ENCODE measurements around the gene MAEA.

The MAEA gene

DNA sequence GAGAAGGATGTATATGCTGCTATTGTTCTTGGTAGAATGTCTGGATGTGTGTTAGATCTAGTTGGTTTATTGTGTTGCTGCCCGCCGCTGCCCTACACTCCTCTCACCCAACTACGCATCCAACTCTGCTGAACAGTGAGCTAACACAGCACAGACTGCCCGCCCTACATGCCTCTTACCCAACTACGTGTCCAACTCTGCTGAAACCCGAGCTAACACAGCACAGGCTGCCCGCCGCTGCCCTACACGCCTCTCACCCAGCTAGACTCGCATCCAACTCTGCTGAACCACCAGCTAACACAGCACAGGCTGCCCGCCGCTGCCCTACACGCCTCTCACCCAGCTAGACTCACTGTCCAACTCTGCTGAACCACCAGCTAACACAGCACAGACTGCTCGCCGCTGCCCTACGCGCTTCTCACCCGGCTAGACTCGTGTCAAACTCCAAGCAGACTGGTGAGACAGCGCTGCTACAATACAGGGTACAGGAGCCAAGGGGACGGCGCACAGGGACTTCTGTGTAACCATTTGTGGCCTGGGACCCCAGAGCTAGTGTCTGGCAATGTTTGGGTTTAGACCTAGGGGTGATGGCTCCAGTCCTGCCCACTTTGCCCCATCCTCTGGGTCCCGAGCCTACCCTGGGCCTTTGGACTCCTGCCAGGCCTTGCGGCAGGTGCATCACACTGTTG lies 29.1 kb upstream of the MAEA start:
- no peaks in the 10 kb centered on the region for H3K4me1 ChIP-seq (ENCODE audit: low read length)
- H3K9me3 ChIP-seq (ENCODE audit: insufficient read depth, low read length): peaks cover 7% of the 10 kb centered on the region; the same call in 1 of the 2 replicates
- no peak overlapping the region for H3K27ac ChIP-seq (ENCODE audit: low read length)
- H3K27me3 ChIP-seq (ENCODE audit: low read depth, low read length): no peaks in the 10 kb centered on the region
- no peak overlapping the region for H3K9ac ChIP-seq (ENCODE audit: low read length)
- no peaks in the 10 kb centered on the region for H4K20me1 ChIP-seq (ENCODE audit: insufficient read depth, low read length)
- H3K36me3 ChIP-seq (replicated peaks; ENCODE audit: low read depth, low read length): no peaks in the 10 kb centered on the region
- H3K4me2 ChIP-seq (ENCODE audit: low read length): no peak overlapping the region
- no peaks in the 10 kb centered on the region for H3K79me2 ChIP-seq (ENCODE audit: low read length)
- H3K4me3 ChIP-seq (ENCODE audit: low read length): no peak overlapping the region
- H2AFZ ChIP-seq (ENCODE audit: low read depth, low read length): no peak overlapping the region
- no peak for TF ChIP-seq EZH2phosphoT487 (IDR thresholded peaks at IDR 0.05; ENCODE audit: low read depth)
- TF ChIP-seq, protein P1, sequence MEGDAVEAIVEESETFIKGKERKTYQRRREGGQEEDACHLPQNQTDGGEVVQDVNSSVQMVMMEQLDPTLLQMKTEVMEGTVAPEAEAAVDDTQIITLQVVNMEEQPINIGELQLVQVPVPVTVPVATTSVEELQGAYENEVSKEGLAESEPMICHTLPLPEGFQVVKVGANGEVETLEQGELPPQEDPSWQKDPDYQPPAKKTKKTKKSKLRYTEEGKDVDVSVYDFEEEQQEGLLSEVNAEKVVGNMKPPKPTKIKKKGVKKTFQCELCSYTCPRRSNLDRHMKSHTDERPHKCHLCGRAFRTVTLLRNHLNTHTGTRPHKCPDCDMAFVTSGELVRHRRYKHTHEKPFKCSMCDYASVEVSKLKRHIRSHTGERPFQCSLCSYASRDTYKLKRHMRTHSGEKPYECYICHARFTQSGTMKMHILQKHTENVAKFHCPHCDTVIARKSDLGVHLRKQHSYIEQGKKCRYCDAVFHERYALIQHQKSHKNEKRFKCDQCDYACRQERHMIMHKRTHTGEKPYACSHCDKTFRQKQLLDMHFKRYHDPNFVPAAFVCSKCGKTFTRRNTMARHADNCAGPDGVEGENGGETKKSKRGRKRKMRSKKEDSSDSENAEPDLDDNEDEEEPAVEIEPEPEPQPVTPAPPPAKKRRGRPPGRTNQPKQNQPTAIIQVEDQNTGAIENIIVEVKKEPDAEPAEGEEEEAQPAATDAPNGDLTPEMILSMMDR (IDR thresholded peaks at IDR 0.05; ENCODE audit: low read depth, low read length): no peak

DNA sequence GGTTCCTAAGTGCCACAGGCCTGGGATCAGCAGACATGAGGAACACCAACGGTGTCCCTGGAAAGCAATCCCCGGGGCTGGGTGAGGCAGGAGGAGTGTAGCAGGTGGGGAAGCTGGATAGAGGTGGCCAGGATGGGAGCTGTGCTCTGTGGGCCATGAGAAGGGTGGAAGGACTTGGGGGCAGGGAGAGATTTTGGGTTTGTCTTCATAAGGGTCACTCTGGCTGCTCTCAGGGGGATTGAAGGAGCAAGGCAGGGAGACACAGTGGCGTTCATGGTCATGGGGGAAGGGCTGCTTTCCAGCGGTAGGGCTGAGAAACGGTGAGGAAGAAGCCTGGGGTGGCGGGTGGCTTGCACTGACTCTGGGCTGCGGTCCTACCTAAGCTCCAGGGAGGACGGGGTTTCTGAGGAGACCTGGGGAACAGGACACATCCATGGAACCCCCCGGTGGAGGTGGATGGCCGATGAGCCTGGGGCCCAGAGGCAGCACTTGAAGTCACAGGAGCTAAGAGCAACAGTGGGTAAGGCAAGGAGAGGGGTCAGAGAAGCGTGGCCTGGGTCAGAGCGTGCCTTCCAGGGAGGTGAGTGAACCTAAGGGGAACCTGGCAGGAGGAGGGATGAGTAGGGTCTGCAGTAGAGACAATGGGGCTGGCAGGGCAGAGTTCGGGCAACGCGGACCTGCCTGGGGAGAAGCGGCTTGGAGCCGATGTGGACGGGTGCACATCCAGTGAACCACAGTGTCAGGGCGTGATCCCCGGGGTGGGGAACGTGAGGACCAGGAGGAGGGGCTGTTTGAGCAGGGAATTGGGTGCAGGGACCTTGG lies 28.4 kb upstream of the MAEA start:
- TF ChIP-seq EZH2phosphoT487 (IDR thresholded peaks at IDR 0.05; ENCODE audit: low read depth): no peak
- TF ChIP-seq, protein P1 (IDR thresholded peaks at IDR 0.05; ENCODE audit: low read depth, low read length): no peak
- no peak overlapping the region for H3K4me2 ChIP-seq (ENCODE audit: low read length)
- no peaks in the 10 kb centered on the region for H3K79me2 ChIP-seq (ENCODE audit: low read length)
- H4K20me1 ChIP-seq (ENCODE audit: insufficient read depth, low read length): no peaks in the 10 kb centered on the region
- H3K27ac ChIP-seq (ENCODE audit: low read length): no peak overlapping the region
- H3K4me1 ChIP-seq (ENCODE audit: low read length): no peaks in the 10 kb centered on the region
- H3K9ac ChIP-seq (ENCODE audit: low read length): no peak overlapping the region
- H3K4me3 ChIP-seq (ENCODE audit: low read length): no peak overlapping the region
- peaks cover 7% of the 10 kb centered on the region; the same call in 1 of the 2 replicates for H3K9me3 ChIP-seq (ENCODE audit: insufficient read depth, low read length)
- H3K36me3 ChIP-seq (replicated peaks; ENCODE audit: low read depth, low read length): no peaks in the 10 kb centered on the region
- H3K27me3 ChIP-seq (ENCODE audit: low read depth, low read length): no peaks in the 10 kb centered on the region
- no peak overlapping the region for H2AFZ ChIP-seq (ENCODE audit: low read depth, low read length)

DNA sequence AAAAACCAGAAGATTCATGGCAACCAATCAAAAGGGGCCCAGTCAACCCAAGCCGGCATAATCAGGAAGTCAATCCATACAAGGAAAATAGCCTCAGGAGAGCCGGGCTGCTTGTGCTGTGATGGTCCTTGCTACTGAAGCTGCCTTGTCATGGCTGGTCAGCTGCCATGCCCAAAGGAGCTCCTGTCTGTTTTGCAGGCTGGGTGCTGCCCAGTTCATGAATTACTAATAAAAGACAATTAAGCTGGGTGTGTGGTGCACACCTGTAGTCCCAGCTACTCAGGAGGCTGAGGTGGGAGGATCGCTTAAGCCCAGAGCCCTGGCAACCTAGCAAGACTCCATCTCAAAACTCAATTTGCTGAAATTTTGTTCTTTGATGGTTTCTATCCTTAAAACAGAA lies 24.7 kb upstream of the MAEA start:
- Histone ChIP-seq H3K9ac (ENCODE audit: low read length) (no peak overlapping the region), H3K79me2 (ENCODE audit: low read length) (no peaks in the 10 kb centered on the region), H3K9me3 (ENCODE audit: insufficient read depth, low read length) (peaks cover 4% of the 10 kb centered on the region; the same call in 1 of the 2 replicates), H3K4me2 (ENCODE audit: low read length) (no peak overlapping the region), H3K36me3 (replicated peaks; ENCODE audit: low read depth, low read length) (no peaks in the 10 kb centered on the region), H3K4me1 (ENCODE audit: low read length) (peaks cover 7% of the 10 kb centered on the region), H3K27me3 (ENCODE audit: low read depth, low read length) (peaks cover 4% of the 10 kb centered on the region), H3K4me3 (ENCODE audit: low read length) (no peak overlapping the region), H3K27ac (ENCODE audit: low read length) (no peak overlapping the region), H4K20me1 (ENCODE audit: insufficient read depth, low read length) (no peaks in the 10 kb centered on the region), H2AFZ (ENCODE audit: low read depth, low read length) (no peak overlapping the region)
- TF ChIP-seq, protein P1 (IDR thresholded peaks at IDR 0.05; ENCODE audit: low read depth, low read length): no peak
- no peak for TF ChIP-seq EZH2phosphoT487 (IDR thresholded peaks at IDR 0.05; ENCODE audit: low read depth)

DNA sequence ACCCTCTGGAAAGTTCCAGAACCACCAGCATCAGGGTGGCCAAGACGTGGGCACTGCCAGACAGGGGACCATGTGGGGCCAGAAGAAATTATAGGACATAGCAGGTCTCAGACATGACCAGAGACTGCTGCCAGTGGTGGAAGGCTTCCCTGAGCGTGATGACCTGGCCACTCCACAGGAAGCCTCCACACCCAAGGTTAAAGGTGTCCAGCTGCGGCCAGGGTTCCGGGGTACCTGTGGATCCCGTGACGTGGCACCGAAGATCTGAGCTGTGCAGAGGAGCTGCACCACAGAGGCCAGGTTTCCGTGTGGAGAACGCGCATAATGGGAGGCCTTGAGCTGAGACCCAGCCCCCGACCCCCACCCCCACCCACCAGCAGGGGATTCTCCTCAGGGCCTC lies 24.3 kb upstream of the MAEA start:
- H3K79me2 ChIP-seq (ENCODE audit: low read length): no peaks in the 10 kb centered on the region
- peaks cover 4% of the 10 kb centered on the region for H3K27me3 ChIP-seq (ENCODE audit: low read depth, low read length)
- TF ChIP-seq EZH2phosphoT487 (IDR thresholded peaks at IDR 0.05; ENCODE audit: low read depth): no peak
- TF ChIP-seq, protein P1 (IDR thresholded peaks at IDR 0.05; ENCODE audit: low read depth, low read length): no peak
- peaks cover 7% of the 10 kb centered on the region for H3K4me1 ChIP-seq (ENCODE audit: low read length)
- H3K9me3 ChIP-seq (ENCODE audit: insufficient read depth, low read length): peaks cover 4% of the 10 kb centered on the region; the same call in 1 of the 2 replicates
- no peaks in the 10 kb centered on the region for H4K20me1 ChIP-seq (ENCODE audit: insufficient read depth, low read length)
- H2AFZ ChIP-seq (ENCODE audit: low read depth, low read length): no peak overlapping the region
- H3K9ac ChIP-seq (ENCODE audit: low read length): no peak overlapping the region
- no peak overlapping the region for H3K27ac ChIP-seq (ENCODE audit: low read length)
- no peak overlapping the region for H3K4me3 ChIP-seq (ENCODE audit: low read length)
- no peaks in the 10 kb centered on the region for H3K36me3 ChIP-seq (replicated peaks; ENCODE audit: low read depth, low read length)
- no peak overlapping the region for H3K4me2 ChIP-seq (ENCODE audit: low read length)

Data from OCI-LY3 (cell line).